Neural cell (in vitro differentiated cells): ENCODE results near the gene NISCH.

Source experiments
- CTCF ChIP-seq: fragments of 450-650 bp; IDR thresholded peaks from 2 replicates; pipeline ENCODE4 v1.5.1; 2014; ENCODE audit warnings: antibody characterized with exemption, mild to moderate bottlenecking, moderate library complexity; ENCODE audit not compliant: poor library complexity, severe bottlenecking
- EP300 ChIP-seq: fragments of 450-650 bp; conservative IDR thresholded peaks from 2 replicates; pipeline ENCODE4 v1.6.1; 2014; ENCODE audit warnings: antibody characterized with exemption, mild to moderate bottlenecking, moderate library complexity; ENCODE audit not compliant: poor library complexity, severe bottlenecking
- EZH2 ChIP-seq: fragments of 200-600, 300-800 bp; shearing (Covaris generic), sonication (generic); IDR thresholded peaks from 2 replicates; pipeline ENCODE4 v1.6.1; 2014; ENCODE audit warnings: antibody characterized with exemption, low read length, borderline replicate concordance, mild to moderate bottlenecking; ENCODE audit not compliant: insufficient read depth, poor library complexity, severe bottlenecking
- POLR2AphosphoS5 ChIP-seq: IDR thresholded peaks from 2 replicates; pipeline ENCODE4 v1.6.1; 2012
- RAD21 ChIP-seq: fragments of 450-650 bp; conservative IDR thresholded peaks from 2 replicates; pipeline ENCODE4 v1.6.1; 2014; ENCODE audit warnings: antibody characterized with exemption, mild to moderate bottlenecking, moderate library complexity
- REST ChIP-seq: IDR thresholded peaks from 2 replicates; pipeline ENCODE4 v1.6.1; 2012; ENCODE audit warnings: borderline replicate concordance
- TAF1 ChIP-seq: IDR thresholded peaks from 2 replicates; pipeline ENCODE4 v1.6.1; 2012; ENCODE audit warnings: low read depth

DNA sequence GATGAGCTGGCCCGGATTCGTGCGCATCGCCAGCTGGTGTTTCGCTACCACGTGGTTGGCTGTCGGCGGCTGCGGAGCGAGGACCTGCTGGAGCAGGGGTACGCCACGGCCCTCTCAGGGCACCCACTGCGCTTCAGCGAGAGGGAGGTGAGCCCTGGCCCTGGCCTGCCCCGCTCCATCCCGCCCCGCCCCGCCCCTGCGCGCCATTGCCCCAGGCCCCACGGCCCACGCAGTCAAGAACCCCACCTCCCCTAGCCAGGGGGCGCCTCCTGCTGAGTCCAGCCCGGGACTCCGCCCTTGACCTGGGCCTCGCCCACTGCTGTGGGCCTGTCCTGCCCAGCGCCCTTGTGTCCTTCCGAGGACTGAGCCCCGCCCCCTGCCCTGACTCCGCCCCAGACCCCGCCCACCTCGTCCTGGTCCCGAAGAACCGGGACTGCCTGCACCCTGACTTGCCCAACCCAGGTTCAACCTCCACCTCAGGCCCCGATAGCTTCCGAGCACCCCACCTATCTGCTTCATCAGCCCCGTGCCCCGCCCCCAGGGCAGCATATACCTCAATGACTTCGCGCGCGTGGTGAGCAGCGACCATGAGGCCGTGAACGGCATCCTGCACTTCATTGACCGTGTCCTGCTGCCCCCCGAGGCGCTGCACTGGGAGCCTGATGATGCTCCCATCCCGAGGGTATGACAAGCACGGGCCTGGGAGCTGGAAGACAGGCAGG lies 63.5 kb downstream of the NISCH start:
- TF ChIP-seq TAF1 (no peak), POLR2AphosphoS5 (no peak), CTCF (no peak), RAD21 (no peak), EP300 (no peak), EZH2 (no peak), REST (no peak)
